Kidney epithelial cell (primary cell): ENCODE measurements around the gene KLF1. TPM values are rescaled to one million over a fixed set of nuclear protein-coding genes. Genes with fewer than 3 reads are reported as not detected.

ENCODE experiments used
- DNase-seq: peaks from one replicate; pipeline ENCODE4 v3.0.0-alpha.2; 2010; ENCODE audit warnings: low read depth
- H3K27me3 ChIP-seq: 2 replicates; pipeline ENCODE4 v1.6.0; 2011; ENCODE audit warnings: low read length; ENCODE audit not compliant: control insufficient read depth, insufficient read depth
- H3K36me3 ChIP-seq: 2 replicates; pipeline ENCODE4 v1.5.1; 2011; ENCODE audit warnings: low read length; ENCODE audit not compliant: control insufficient read depth, insufficient read depth
- H3K4me3 ChIP-seq: 2 replicates; pipeline ENCODE4 v1.5.1; 2011; ENCODE audit warnings: low read depth, mild to moderate bottlenecking, control low read depth, low read length
- total RNA-seq: library from RNA; depleted of rRNA; stranded (reverse); fragments of >200 nt; gene quantifications from 2 replicates; pipeline ENCODE4 v1.2.3, GENCODE V29; 2015
- TF ChIP-seq, protein P1 (sequence below): IDR thresholded peaks from 2 replicates; pipeline ENCODE4 v1.5.1; 2011; ENCODE audit warnings: mild to moderate bottlenecking, moderate library complexity, low read length, control low read depth, inconsistent platforms; ENCODE audit not compliant: insufficient read depth, poor library complexity, severe bottlenecking

KLF1 gene
- total RNA-seq, 1 donor from 2014 or later: not detected

GRCh38 chr19:12841094-12841493 is 45.9 kb downstream of the KLF1 start:
- Histone ChIP-seq H3K4me3 (peak overlapping the region; percentile 18), H3K27me3 (peaks cover 56% of the 10 kb centered on the region), H3K36me3 (no peaks in the 10 kb centered on the region)
- TF ChIP-seq, protein P1, sequence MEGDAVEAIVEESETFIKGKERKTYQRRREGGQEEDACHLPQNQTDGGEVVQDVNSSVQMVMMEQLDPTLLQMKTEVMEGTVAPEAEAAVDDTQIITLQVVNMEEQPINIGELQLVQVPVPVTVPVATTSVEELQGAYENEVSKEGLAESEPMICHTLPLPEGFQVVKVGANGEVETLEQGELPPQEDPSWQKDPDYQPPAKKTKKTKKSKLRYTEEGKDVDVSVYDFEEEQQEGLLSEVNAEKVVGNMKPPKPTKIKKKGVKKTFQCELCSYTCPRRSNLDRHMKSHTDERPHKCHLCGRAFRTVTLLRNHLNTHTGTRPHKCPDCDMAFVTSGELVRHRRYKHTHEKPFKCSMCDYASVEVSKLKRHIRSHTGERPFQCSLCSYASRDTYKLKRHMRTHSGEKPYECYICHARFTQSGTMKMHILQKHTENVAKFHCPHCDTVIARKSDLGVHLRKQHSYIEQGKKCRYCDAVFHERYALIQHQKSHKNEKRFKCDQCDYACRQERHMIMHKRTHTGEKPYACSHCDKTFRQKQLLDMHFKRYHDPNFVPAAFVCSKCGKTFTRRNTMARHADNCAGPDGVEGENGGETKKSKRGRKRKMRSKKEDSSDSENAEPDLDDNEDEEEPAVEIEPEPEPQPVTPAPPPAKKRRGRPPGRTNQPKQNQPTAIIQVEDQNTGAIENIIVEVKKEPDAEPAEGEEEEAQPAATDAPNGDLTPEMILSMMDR: no peak
- no peak for DNase-seq

DNA sequence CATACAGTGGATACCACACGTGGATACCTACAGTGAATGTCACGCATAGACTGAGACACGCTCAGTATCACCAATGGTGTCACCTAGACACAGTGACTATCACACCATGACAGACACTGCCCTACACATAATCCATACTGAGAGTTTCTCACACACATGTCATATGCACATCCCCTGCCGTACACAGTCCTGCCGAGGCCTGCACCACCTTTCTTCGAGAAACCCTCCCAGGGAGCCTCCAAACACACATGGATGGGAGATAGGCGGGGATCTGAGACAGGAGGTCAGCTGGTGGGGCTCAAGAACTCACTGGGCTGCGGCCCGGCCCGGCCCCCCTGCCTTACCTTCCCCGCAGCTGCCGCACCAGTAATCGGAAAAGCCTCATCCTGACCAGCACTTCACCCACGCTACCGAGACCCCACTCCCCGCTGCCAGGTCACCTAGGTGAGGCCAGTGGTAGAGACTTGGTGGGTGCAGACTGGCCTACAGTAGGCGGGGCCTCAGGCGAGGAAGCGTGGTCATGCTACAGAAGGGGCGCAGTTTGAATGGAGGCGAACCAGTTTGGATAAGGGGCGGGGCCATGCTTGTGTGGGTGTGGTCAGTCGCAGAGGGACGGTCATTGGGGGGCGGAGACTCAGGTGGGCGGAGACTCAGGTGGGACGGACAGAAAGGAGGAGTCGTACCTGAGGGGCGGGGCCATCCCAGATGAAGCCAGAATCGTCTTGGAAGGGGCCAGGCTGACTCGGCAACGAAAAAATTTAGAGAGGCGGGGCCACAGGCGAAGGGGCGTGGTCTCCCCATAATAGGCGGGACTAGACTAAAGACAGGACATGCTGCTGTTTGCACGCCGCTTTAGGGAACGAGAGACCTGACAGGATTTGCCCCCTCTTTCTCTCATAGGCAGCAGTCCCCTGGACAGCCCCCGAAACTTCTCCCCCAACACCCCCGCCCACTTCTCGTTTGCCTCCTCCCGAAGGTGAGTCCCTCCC is 46.6 kb downstream of the KLF1 start:
- Histone ChIP-seq H3K36me3 (no peaks in the 10 kb centered on the region), H3K4me3 (peak overlapping the region; percentile 18), H3K27me3 (peaks cover 63% of the 10 kb centered on the region)
- TF ChIP-seq, protein P1: no peak
- DNase-seq: no peak

GRCh38 chr19:12838886-12839756 is 47.9 kb downstream of the KLF1 start:
- DNase-seq: no peak
- TF ChIP-seq, protein P1: no peak
- H3K27me3 ChIP-seq: peaks cover 75% of the 10 kb centered on the region

GRCh38 chr19:12838182-12838885 is 48.7 kb downstream of the KLF1 start, which contains the start of gene MAST1:
MAST1 (plus strand) TSS chr19:12838515; CDS start chr19:12838573, 58 bp downstream.
- H3K36me3 ChIP-seq: no peaks in the 10 kb centered on the region
- TF ChIP-seq, protein P1: no peak
- DNase-seq: no peak
- H3K4me3 ChIP-seq: peak within 1 kb of the TSS; percentile 35
- peaks cover 80% of the 10 kb centered on the region for H3K27me3 ChIP-seq

More at GRCh38 chr19:12838886-12839756, 47.9 kb downstream of the KLF1 start:
- Histone ChIP-seq H3K4me3 (peak overlapping the region; percentile 35), H3K36me3 (no peaks in the 10 kb centered on the region)

DNA sequence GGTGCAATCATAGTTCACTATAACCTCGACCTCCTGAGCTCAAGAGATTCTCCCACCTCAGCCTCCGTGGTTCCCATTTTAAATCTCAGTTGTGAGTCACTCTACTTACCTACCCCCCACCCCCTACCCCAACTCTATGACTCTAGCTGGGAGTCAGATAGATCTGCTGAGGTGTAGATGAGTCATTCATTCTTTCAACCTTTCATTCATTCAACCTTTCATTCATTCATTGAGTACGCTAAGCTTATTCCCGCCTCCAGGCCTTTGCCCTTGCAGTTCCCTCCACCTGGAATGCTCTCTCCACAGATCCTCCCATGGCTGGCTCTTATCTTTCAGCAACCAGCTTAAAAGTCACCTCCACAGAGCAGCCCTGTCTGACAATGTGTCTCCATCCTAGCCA is 49.8 kb downstream of the KLF1 start:
- Histone ChIP-seq H3K4me3 (no peak overlapping the region), H3K36me3 (no peaks in the 10 kb centered on the region), H3K27me3 (peaks cover 83% of the 10 kb centered on the region)
- DNase-seq: no peak
- TF ChIP-seq, protein P1: no peak
